B cell (primary cell): ENCODE data around the gene ELP1. TPM values are rescaled to one million over a fixed set of nuclear protein-coding genes. Genes with fewer than 3 reads are reported as not detected.
"Not testable (repeated sequence)": the region's sequence is repeated elsewhere in the genome, so short reads cannot be mapped to it uniquely, and the experiment has no call there.

Experiments used
- ATAC-seq: fragments of 200-7000 bp; cut with Tn5 transposase; one replicate; pipeline ENCODE4 v1.10.0; 2021; ENCODE audit warnings: low read depth, mild to moderate bottlenecking, moderate number of reproducible peaks, moderate library complexity
- CTCF ChIA-PET: fragments of 350-600 bp; sonication (Branson Sonifier 250); formaldehyde crosslinking; loops from one replicate; lab custom pipeline; 2021; ENCODE audit warnings: antibody characterized with exemption, inconsistent platforms; lab: Charles Lee
- POLR2A ChIA-PET: fragments of 350-600 bp; sonication (Branson Sonifier 250); formaldehyde crosslinking; loops from one replicate; lab custom pipeline; 2021; ENCODE audit warnings: antibody characterized with exemption; lab: Charles Lee
- DNase-seq: peaks from one replicate; pipeline ENCODE4 v3.0.0; 2013
- H2AFZ ChIP-seq: 2 replicates; pipeline ENCODE4 v1.6.1; 2012; ENCODE audit warnings: mild to moderate bottlenecking, low read depth, low read length; ENCODE audit not compliant: insufficient read depth, poor library complexity, severe bottlenecking
- H3K27ac ChIP-seq, 2 donors: 1 replicate in 1 of 2; 2 replicates in 1 of 2; pipeline ENCODE4 v1.5.1; 2012 to 2013; ENCODE audit warnings: low read length in 2 of 2, mild to moderate bottlenecking in 2 of 2, moderate library complexity in 1 of 2
- H3K27me3 ChIP-seq, 4 experiments: fragments of 200-600 bp in 1 of 4; sonication (generic) in 1 of 4; replicated peaks in 1 of 4; 1 replicate in 2 of 4; 2 replicates in 2 of 4; pipeline versions ENCODE4 v1.6.1 to v1.7.0; 2013 to 2016; ENCODE audit warnings: low read length in 3 of 4, mild to moderate bottlenecking in 2 of 4, mixed read lengths in 1 of 4, moderate library complexity in 1 of 4; ENCODE audit not compliant: insufficient read depth in 4 of 4, control insufficient read depth in 3 of 4; ENCODE audit errors: control extremely low read depth in 1 of 4
- H3K36me3 ChIP-seq, 2 experiments: replicated peaks in 1 of 2; 1 replicate in 1 of 2; 2 replicates in 1 of 2; pipeline versions ENCODE4 v1.6.1 to v1.7.1; 2013; ENCODE audit warnings: low read length in 1 of 2; ENCODE audit not compliant: insufficient read depth in 2 of 2, control insufficient read depth in 1 of 2; ENCODE audit errors: control extremely low read depth in 1 of 2, extremely low read depth in 1 of 2
- H3K4me1 ChIP-seq, 2 donors: fragments of 200-600 bp in 1 of 2; sonication (generic) in 1 of 2; 1 replicate in 1 of 2; 2 replicates in 1 of 2; pipeline versions ENCODE4 v1.5.1 to v1.6.1; 2013 to 2017; ENCODE audit warnings: low read length in 2 of 2; ENCODE audit not compliant: control insufficient read depth in 2 of 2, insufficient read depth in 2 of 2
- H3K4me2 ChIP-seq: replicated peaks from 2 replicates; pipeline ENCODE3; 2012; ENCODE audit warnings: mild to moderate bottlenecking, low read depth, low read length; ENCODE audit not compliant: poor library complexity, severe bottlenecking
- H3K4me3 ChIP-seq, 5 experiments: fragments of 200-600 bp in 1 of 5; sonication (generic) in 1 of 5; 1 replicate in 3 of 5; 2 replicates in 2 of 5; pipeline versions ENCODE4 v1.5.1 to v1.7.0; 2011 to 2016; ENCODE audit warnings: low read length in 4 of 5, mild to moderate bottlenecking in 4 of 5, low read depth in 2 of 5, control low read depth in 1 of 5, moderate library complexity in 1 of 5; ENCODE audit not compliant: insufficient read depth in 1 of 5; ENCODE audit errors: control extremely low read depth in 1 of 5, extremely low read depth in 1 of 5
- H3K79me2 ChIP-seq: fragments of 200-600 bp; sonication (generic); one replicate; pipeline ENCODE4 v1.6.0; 2016; ENCODE audit warnings: low read length; ENCODE audit not compliant: control insufficient read depth, insufficient read depth
- H3K9ac ChIP-seq: fragments of 200-600 bp; sonication (generic); 2 replicates; pipeline ENCODE4 v1.6.1; 2017; ENCODE audit warnings: mild to moderate bottlenecking, low read length, moderate library complexity
- H3K9me3 ChIP-seq, 3 donors: one replicate each; pipeline versions ENCODE4 v1.6.1 to v1.7.1; 2013; ENCODE audit warnings: low read length in 2 of 3; ENCODE audit not compliant: control insufficient read depth in 2 of 3, insufficient read depth in 1 of 3; ENCODE audit errors: control extremely low read depth in 1 of 3
- H4K20me1 ChIP-seq: 2 replicates; pipeline ENCODE4 v1.6.0; 2012; ENCODE audit warnings: mild to moderate bottlenecking, low read length; ENCODE audit not compliant: insufficient read depth, control insufficient read depth, poor library complexity, severe bottlenecking
- H3K27ac Mint-ChIP-seq: one replicate; pipeline ENCODE4 v1.8.0; 2021; ENCODE audit warnings: mixed read lengths
- H3K27me3 Mint-ChIP-seq: one replicate; pipeline ENCODE4 v1.8.0; 2021; ENCODE audit warnings: mixed read lengths
- H3K4me1 Mint-ChIP-seq: one replicate; pipeline ENCODE4 v1.8.0; 2021; ENCODE audit warnings: mixed read lengths
- H3K4me3 Mint-ChIP-seq: one replicate; pipeline ENCODE4 v1.8.0; 2021; ENCODE audit warnings: mixed read lengths
- H3K9me3 Mint-ChIP-seq: one replicate; pipeline ENCODE4 v1.8.0; 2022; ENCODE audit warnings: mixed read lengths; ENCODE audit not compliant: insufficient read depth
- CTCF ChIP-seq: fragments of 200-600 bp; IDR thresholded peaks from one replicate; pipeline ENCODE4 v1.8.0; 2022; ENCODE audit warnings: antibody characterized with exemption, mild to moderate bottlenecking
- EZH2 ChIP-seq: IDR thresholded peaks from 2 replicates; pipeline ENCODE4 v1.6.1; 2012; ENCODE audit warnings: borderline replicate concordance, low read depth, mild to moderate bottlenecking, moderate library complexity, low read length; ENCODE audit not compliant: insufficient read depth, poor library complexity, severe bottlenecking
- WGBS: methylation state at CpG from one replicate; pipeline ENCODE4 v1.1.5; 2013; ENCODE audit warnings: missing lambda C conversion rate; ENCODE audit not compliant: insufficient coverage; 5-methylcytosine and 5-hydroxymethylcytosine counted together
- intact Hi-C: fragments of 100-400 bp; cut with micrococcal nuclease; formaldehyde crosslinking; loops from one replicate; pipeline ENCODE4 v1.10.0; 2022
- polyA plus RNA-seq: library from polyadenylated mRNA; depleted of rRNA; stranded (reverse); fragments of >200 nt; gene quantifications from 2 replicates; pipeline ENCODE4 v1.2.3, GENCODE V29; 2012
- total RNA-seq, 2 donors: library from RNA; stranded (reverse); fragments of 120-200 nt in 1 of 2; gene quantifications; 1 replicate in 1 of 2; 2 replicates in 1 of 2; pipeline versions ENCODE4 v1.2.3 to v1.2.4, GENCODE V29; 2013 to 2022

Gene ELP1
- total and polyA plus RNA-seq, 2 donors (not counting 1 experiment from before 2014, with no cell fraction given) = 20.8 to 29.4 TPM

- POLR2A ChIA-PET = no interaction called here
- Histone ChIP-seq H3K27ac (no peak overlapping the region), H3K27me3 (no peaks in the 10 kb centered on the region), H4K20me1 (no peaks in the 10 kb centered on the region), H3K4me1 (no peaks in the 10 kb centered on the region), H3K4me2 (no peak overlapping the region), H2AFZ (no peak overlapping the region), H3K4me3 (no peak overlapping the region), H3K79me2 (no peaks in the 10 kb centered on the region), H3K36me3 (peaks cover 0 to 1% of the 10 kb centered on the region in 2 experiments), H3K9ac (no peak overlapping the region), H3K9me3 (peaks cover 0 to 4% (median 3%) of the 10 kb centered on the region in 3 donors)
- intact Hi-C loops = no loop called here
- DNase-seq (no peak), ATAC-seq (no peak)
- CTCF ChIA-PET = interaction anchor here (0.8 kb wide), 1 partner anchor 18 kb away, joined by 5 read pairs; no protein-coding TSS in a partner anchor
- TF ChIP-seq EZH2 = no peak
- peaks cover 9% of the 10 kb centered on the region for H3K9me3 Mint-ChIP-seq
- H3K27ac Mint-ChIP-seq = no peak overlapping the region
- H3K4me1 Mint-ChIP-seq = no peaks in the 10 kb centered on the region
- H3K27me3 Mint-ChIP-seq = no peaks in the 10 kb centered on the region
- H3K4me3 Mint-ChIP-seq = no peak overlapping the region
- WGBS = no CpG with 5 or more reads among the region's 2 CpGs
Observed at GRCh38 chr9:108972626-108973209, 38.8 kb upstream of the ELP1 start.

- Histone ChIP-seq H3K27me3 (no peaks in the 10 kb centered on the region), H3K4me3 (no peak overlapping the region), H4K20me1 (no peaks in the 10 kb centered on the region), H3K27ac (no peak overlapping the region), H2AFZ (no peak overlapping the region), H3K4me2 (no peak overlapping the region), H3K36me3 (peaks cover 0 to 1% of the 10 kb centered on the region in 2 experiments), H3K9me3 (peaks cover 0 to 4% (median 3%) of the 10 kb centered on the region in 3 donors), H3K79me2 (no peaks in the 10 kb centered on the region), H3K9ac (no peak overlapping the region), H3K4me1 (no peaks in the 10 kb centered on the region)
- H3K9me3 Mint-ChIP-seq = peaks cover 9% of the 10 kb centered on the region
- no peak for ATAC-seq
- no peak overlapping the region for H3K4me3 Mint-ChIP-seq
- no peak overlapping the region for H3K27ac Mint-ChIP-seq
- H3K27me3 Mint-ChIP-seq = no peaks in the 10 kb centered on the region
- ChIA-PET POLR2A (no interaction called here), CTCF (interaction anchor here (0.8 kb wide), 1 partner anchor 18 kb away, joined by 5 read pairs; no protein-coding TSS in a partner anchor)
- WGBS = 100% methylated on average over 1 of the region's 3 CpGs
- H3K4me1 Mint-ChIP-seq = no peaks in the 10 kb centered on the region
- no peak for TF ChIP-seq CTCF
- TF ChIP-seq EZH2 = no peak
- intact Hi-C loops = no loop called here
- no peak for DNase-seq
Observed at GRCh38 chr9:108972186-108972585, 38.3 kb upstream of the ELP1 start.

DNA sequence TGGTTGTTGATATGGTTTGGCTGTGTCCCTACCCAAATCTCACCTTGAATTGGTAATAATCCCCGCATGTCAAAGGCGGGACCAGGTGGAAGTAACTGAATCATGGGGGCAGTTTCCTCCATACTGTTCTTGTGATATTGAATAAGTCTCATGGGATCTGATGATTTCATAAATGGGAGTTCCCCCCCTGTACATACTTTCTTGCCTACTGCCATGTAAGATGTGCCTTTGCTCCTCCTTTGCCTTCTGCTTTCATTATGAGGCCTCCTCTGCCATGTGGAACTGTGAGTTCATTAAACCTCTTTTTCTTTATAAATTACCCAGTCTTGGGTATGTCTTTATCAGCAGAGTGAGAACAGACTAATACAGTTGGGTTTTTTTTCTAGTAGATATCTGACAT lies 37.5 kb upstream of the ELP1 start:
- ATAC-seq, H3K4me2 ChIP-seq, H3K27ac ChIP-seq, H3K27me3 Mint-ChIP-seq, H3K9me3 Mint-ChIP-seq, H3K9me3 ChIP-seq, H3K4me3 Mint-ChIP-seq, H3K4me3 ChIP-seq, H3K9ac ChIP-seq, H4K20me1 ChIP-seq, DNase-seq, H3K4me1 ChIP-seq, H3K27me3 ChIP-seq, H3K36me3 ChIP-seq, intact Hi-C loops, H3K4me1 Mint-ChIP-seq, H3K79me2 ChIP-seq, H2AFZ ChIP-seq, H3K27ac Mint-ChIP-seq, POLR2A ChIA-PET: not testable (repeated sequence)
- CTCF ChIA-PET = interaction anchor here (1.1 kb wide), 1 partner anchor 15 kb away, joined by 3 read pairs; no protein-coding TSS in a partner anchor
- WGBS = no CpG with 5 or more reads among the region's 2 CpGs
